Stimulated activated CD8-positive, alpha-beta memory T cell treated with anti-CD3 and anti-CD28 coated beads, Interleukin-4, amount 100 ng/mL, for 1 hour (primary cell): Measurements from ENCODE around the gene ANGPTL3.

Experiments
- DNase-seq, 2 donors: peaks; one replicate each; pipeline ENCODE4 v3.0.0-alpha.2; 2020; ENCODE audit warnings: low read depth in 2 of 2, low spot score in 1 of 2

Gene ANGPTL3

DNA sequence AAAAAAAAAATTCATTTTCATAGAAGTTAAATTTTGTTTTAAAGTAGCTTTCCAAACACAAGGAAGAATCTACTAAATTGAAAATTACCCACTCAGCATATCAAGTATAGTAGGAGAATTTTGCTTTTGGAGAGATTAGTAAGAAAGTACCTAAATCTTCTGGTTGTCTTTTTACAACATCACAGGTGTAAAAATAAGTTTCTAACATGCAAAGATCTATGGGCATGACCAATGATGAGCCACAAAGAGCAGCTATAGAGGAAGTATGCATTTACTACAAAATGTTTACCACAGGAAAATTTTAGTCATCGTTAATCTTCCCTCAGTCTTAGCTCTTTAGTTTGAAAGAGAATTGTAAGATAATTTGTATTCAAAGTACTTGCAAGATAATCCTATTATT, 28.1 kb downstream of the ANGPTL3 start:
- DNase-seq, result no peak

DNA sequence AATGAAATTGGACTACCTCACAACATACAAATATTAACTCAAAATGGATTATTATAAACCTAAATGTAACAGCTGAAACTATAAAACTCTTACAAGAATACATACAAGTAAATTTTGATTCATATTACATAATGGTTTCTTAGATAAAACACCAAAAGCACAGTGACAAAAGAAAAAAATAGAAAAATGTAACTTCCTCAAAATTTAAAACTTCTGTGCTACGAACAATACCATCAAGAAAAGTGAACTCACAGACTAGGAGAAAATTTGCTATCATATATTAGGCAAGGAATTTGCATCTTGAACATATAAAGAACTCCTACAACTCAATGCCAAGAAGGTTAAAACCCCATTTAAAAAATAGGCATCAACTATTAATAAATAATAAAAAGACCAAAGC, 31.2 kb downstream of the ANGPTL3 start:
- DNase-seq, result no peak

DNA sequence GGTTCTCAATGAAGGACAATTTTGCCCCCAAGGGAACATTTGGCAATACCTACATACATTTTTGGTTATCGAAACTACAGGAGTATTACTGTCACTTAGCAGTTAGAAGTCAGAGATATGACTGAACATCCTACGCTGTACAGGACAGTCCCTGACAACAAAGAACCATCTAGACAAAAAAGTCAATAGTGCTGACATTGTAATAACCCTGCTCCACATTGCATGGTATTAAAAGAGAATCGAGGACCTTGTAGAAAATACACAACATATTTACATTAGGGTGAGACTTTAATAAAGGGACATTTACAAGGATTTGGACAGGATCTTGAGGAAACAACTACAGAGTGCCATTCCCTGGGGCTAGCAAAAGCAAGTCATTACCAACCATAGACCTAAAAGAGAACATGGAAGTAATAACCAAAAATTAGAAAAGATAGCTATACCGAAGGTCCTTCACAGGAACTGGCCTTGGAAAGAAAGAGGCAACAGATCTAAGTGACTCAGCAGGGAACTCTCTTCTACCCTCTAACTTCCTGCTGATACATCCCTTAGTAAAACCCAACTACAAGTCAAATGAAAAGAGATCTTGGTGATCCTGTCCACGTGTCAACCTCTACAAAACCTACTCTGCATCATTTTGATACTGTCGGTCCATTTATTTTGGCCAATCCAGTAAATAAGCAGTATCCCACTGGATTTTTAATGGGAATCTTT, 40.2 kb downstream of the ANGPTL3 start:
- DNase-seq, result no peak

DNA sequence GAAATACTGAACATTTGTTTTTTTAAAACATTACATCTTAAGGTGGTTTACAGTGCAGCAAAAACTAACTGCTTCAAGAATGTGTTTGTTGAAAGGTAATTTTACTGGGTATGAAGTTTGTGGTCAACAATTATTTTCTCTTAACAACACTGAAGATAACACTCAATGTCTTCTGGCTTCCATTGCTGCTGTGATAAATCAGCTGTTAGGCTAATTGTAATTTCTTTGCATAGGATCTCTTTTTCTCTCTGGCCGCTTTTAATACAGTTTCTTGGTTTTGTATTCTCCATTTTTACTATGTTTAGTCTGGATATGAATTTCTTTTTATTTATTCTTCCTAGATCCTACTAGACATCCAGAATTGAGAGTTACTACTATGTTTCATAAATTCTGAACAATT, 46.0 kb downstream of the ANGPTL3 start:
- DNase-seq, result no peak

- DNase-seq, result no peak
Observed at GRCh38 chr1:62652387-62652786, 55.1 kb downstream of the ANGPTL3 start.

GRCh38 chr1:62654744-62655143, 57.4 kb downstream of the ANGPTL3 start:
- no peak for DNase-seq
